Measurements from ENCODE around the gene PEX1.
"Not testable (repeated sequence)": the region's sequence is repeated elsewhere in the genome, so short reads cannot be mapped to it uniquely, and the experiment has no call there.

Gene PEX1

GRCh38 chr7:92475851-92476590, 52.3 kb downstream of the PEX1 start:
- not testable (repeated sequence) for H2AFZ ChIP-seq (ENCODE audit: insufficient read depth, low read length, poor library complexity); H3K9me3 ChIP-seq (ENCODE audit: insufficient read depth, low read depth, low read length); H2AK5ac ChIP-seq (ENCODE audit: low read length); H2BK12ac ChIP-seq (ENCODE audit: low read length); H3K23ac ChIP-seq (ENCODE audit: low read length); H3K36me3 ChIP-seq (ENCODE audit: control insufficient read depth in 1 of 2, insufficient read depth in 2 of 2, low read length in 2 of 2); H2BK120ac ChIP-seq (ENCODE audit: insufficient read depth, low read length, poor library complexity); H2BK5ac ChIP-seq (ENCODE audit: low read depth, low read length, poor library complexity); H3K9ac ChIP-seq (ENCODE audit: low read length); H3K4me1 ChIP-seq (ENCODE audit: control insufficient read depth in 1 of 2, insufficient read depth in 2 of 2, low read length in 2 of 2); H3K4ac ChIP-seq (ENCODE audit: low read depth, low read length); H3K27ac ChIP-seq (ENCODE audit: low read depth, low read length); H3K18ac ChIP-seq (ENCODE audit: low read length); H3K79me1 ChIP-seq (ENCODE audit: low read length); H3K4me3 ChIP-seq (ENCODE audit: low read depth, low read length); H4K12ac ChIP-seq (ENCODE audit: low read depth, low read length); H4K8ac ChIP-seq (ENCODE audit: low read depth, low read length); H3K4me2 ChIP-seq (ENCODE audit: low read length); H3K27me3 ChIP-seq (ENCODE audit: insufficient read depth, low read length); H3K14ac ChIP-seq (ENCODE audit: low read length); H3K79me2 ChIP-seq (ENCODE audit: control insufficient read depth, insufficient read depth, low read length, poor library complexity); H4K91ac ChIP-seq (ENCODE audit: low read depth, low read length)
- DNase-seq, result peak in 1 of 2 donors; percentile 51
- WGBS (ENCODE audit: extremely low coverage, insufficient coverage, insufficient read length), result no CpG with 5 or more reads among the region's 11 CpGs

DNA sequence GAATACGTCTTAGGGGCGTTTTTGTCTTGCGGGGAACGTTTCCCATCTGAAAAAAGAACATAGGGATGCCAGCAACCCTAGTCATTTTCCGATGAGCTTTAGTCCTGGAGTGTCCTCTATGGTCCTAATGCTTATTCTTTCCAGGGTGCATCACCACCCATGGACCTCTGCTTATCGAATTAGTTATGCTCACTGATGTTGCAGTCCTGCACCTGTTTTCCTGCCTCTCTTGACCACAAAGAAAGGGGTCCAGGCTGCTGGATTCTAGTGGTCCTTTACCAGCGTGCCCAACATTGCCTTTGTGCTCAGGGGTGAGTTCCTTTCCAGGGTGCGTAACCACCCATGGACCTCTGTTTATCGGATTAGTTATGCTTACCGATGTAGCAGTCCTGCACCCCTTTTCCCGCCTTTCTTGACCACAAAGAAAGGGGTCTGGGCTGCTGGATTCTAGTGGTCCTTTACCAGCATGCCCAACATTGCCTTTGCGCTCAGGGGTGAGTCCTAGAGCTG, 53.0 kb downstream of the PEX1 start:
- H3K9ac ChIP-seq (ENCODE audit: low read length); H3K4ac ChIP-seq (ENCODE audit: low read depth, low read length); H3K79me2 ChIP-seq (ENCODE audit: control insufficient read depth, insufficient read depth, low read length, poor library complexity); H3K9me3 ChIP-seq (ENCODE audit: insufficient read depth, low read depth, low read length); H3K4me3 ChIP-seq (ENCODE audit: low read depth, low read length); H3K4me1 ChIP-seq (ENCODE audit: control insufficient read depth in 1 of 2, insufficient read depth in 2 of 2, low read length in 2 of 2); H4K12ac ChIP-seq (ENCODE audit: low read depth, low read length); H2AK5ac ChIP-seq (ENCODE audit: low read length); H4K91ac ChIP-seq (ENCODE audit: low read depth, low read length); H4K8ac ChIP-seq (ENCODE audit: low read depth, low read length); H3K4me2 ChIP-seq (ENCODE audit: low read length); H2BK120ac ChIP-seq (ENCODE audit: insufficient read depth, low read length, poor library complexity); H3K27ac ChIP-seq (ENCODE audit: low read depth, low read length); H2BK12ac ChIP-seq (ENCODE audit: low read length); H2AFZ ChIP-seq (ENCODE audit: insufficient read depth, low read length, poor library complexity); H3K18ac ChIP-seq (ENCODE audit: low read length); H3K36me3 ChIP-seq (ENCODE audit: control insufficient read depth in 1 of 2, insufficient read depth in 2 of 2, low read length in 2 of 2); H3K79me1 ChIP-seq (ENCODE audit: low read length); H2BK5ac ChIP-seq (ENCODE audit: low read depth, low read length, poor library complexity); H3K27me3 ChIP-seq (ENCODE audit: insufficient read depth, low read length); H3K23ac ChIP-seq (ENCODE audit: low read length); DNase-seq: not testable (repeated sequence)
- H3K14ac ChIP-seq (ENCODE audit: low read length), result peak overlapping the region; percentile 44
- no CpG with 5 or more reads among the region's 12 CpGs for WGBS (ENCODE audit: extremely low coverage, insufficient coverage, insufficient read length)

DNA sequence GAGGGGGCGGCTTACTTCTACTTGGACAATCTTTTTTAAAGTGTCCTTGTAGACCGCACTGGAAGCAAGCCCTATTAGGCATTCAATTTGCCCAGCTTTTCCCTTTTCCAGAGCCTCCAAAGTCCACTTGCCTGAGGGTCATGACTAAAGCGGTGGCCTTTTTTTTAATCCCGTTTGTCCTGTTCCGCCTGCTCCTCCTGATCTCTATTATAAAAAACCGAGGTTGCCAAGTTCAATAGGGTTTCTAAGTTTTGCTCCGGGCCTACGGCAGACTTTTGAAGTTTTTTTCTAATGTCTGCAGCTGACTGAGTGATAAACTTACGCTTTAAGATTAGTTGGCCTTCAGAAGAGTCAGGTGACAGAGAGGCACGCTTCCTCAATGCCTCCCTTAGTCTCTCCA, 54.3 kb downstream of the PEX1 start:
- H3K4me2 ChIP-seq (ENCODE audit: low read length); H4K12ac ChIP-seq (ENCODE audit: low read depth, low read length); H3K4me1 ChIP-seq (ENCODE audit: control insufficient read depth in 1 of 2, insufficient read depth in 2 of 2, low read length in 2 of 2); H2AFZ ChIP-seq (ENCODE audit: insufficient read depth, low read length, poor library complexity); H3K9ac ChIP-seq (ENCODE audit: low read length); H2BK120ac ChIP-seq (ENCODE audit: insufficient read depth, low read length, poor library complexity); H3K27me3 ChIP-seq (ENCODE audit: insufficient read depth, low read length); H2AK5ac ChIP-seq (ENCODE audit: low read length); H3K79me1 ChIP-seq (ENCODE audit: low read length); H3K23ac ChIP-seq (ENCODE audit: low read length); H3K14ac ChIP-seq (ENCODE audit: low read length); H3K4me3 ChIP-seq (ENCODE audit: low read depth, low read length); H3K36me3 ChIP-seq (ENCODE audit: control insufficient read depth in 1 of 2, insufficient read depth in 2 of 2, low read length in 2 of 2); H3K9me3 ChIP-seq (ENCODE audit: insufficient read depth, low read depth, low read length); H2BK5ac ChIP-seq (ENCODE audit: low read depth, low read length, poor library complexity); H2BK12ac ChIP-seq (ENCODE audit: low read length); H4K8ac ChIP-seq (ENCODE audit: low read depth, low read length); H3K79me2 ChIP-seq (ENCODE audit: control insufficient read depth, insufficient read depth, low read length, poor library complexity); H3K18ac ChIP-seq (ENCODE audit: low read length); H3K4ac ChIP-seq (ENCODE audit: low read depth, low read length); H4K91ac ChIP-seq (ENCODE audit: low read depth, low read length): not testable (repeated sequence)
- peak; percentile 67 to 85 for DNase-seq
- no CpG with 5 or more reads among the region's 10 CpGs for WGBS (ENCODE audit: extremely low coverage, insufficient coverage, insufficient read length)
- H3K27ac ChIP-seq (ENCODE audit: low read depth, low read length), result peak overlapping the region; percentile 53

DNA sequence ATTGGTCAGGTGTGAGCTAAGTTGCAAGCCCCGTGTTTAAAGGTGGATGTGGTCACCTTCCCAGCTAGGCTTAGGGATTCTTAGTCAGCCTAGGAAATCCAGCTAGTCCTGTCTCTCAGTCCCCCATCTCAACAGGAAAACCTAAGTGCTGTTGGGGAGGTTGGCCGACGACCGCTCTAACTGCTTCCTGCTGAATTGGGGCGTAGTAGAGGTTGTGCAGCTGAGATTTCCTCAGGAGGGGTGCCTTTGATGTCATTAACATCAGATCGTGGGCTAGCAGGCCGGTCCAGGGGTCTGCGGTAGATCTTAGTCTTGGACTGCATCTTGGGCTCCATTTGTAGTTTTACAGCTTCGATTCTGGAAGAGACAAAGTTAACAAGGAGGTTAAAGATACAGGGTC, 59.7 kb downstream of the PEX1 start:
- not testable (repeated sequence) for H3K27ac ChIP-seq (ENCODE audit: low read depth, low read length); H2AK5ac ChIP-seq (ENCODE audit: low read length); H3K27me3 ChIP-seq (ENCODE audit: insufficient read depth, low read length); H3K18ac ChIP-seq (ENCODE audit: low read length); H3K4me1 ChIP-seq (ENCODE audit: control insufficient read depth in 1 of 2, insufficient read depth in 2 of 2, low read length in 2 of 2); H3K14ac ChIP-seq (ENCODE audit: low read length); H4K91ac ChIP-seq (ENCODE audit: low read depth, low read length); H2BK120ac ChIP-seq (ENCODE audit: insufficient read depth, low read length, poor library complexity); H3K9ac ChIP-seq (ENCODE audit: low read length); H4K12ac ChIP-seq (ENCODE audit: low read depth, low read length); H3K4me2 ChIP-seq (ENCODE audit: low read length); H2AFZ ChIP-seq (ENCODE audit: insufficient read depth, low read length, poor library complexity); H3K4ac ChIP-seq (ENCODE audit: low read depth, low read length); H3K4me3 ChIP-seq (ENCODE audit: low read depth, low read length); H3K79me1 ChIP-seq (ENCODE audit: low read length); H3K23ac ChIP-seq (ENCODE audit: low read length); H2BK12ac ChIP-seq (ENCODE audit: low read length); H3K9me3 ChIP-seq (ENCODE audit: insufficient read depth, low read depth, low read length); H3K79me2 ChIP-seq (ENCODE audit: control insufficient read depth, insufficient read depth, low read length, poor library complexity); H4K8ac ChIP-seq (ENCODE audit: low read depth, low read length); H2BK5ac ChIP-seq (ENCODE audit: low read depth, low read length, poor library complexity); DNase-seq; H3K36me3 ChIP-seq (ENCODE audit: control insufficient read depth in 1 of 2, insufficient read depth in 2 of 2, low read length in 2 of 2)
- no CpG with 5 or more reads among the region's 9 CpGs for WGBS (ENCODE audit: extremely low coverage, insufficient coverage, insufficient read length)

Data from trophoblast cell (in vitro differentiated cells and primary cell).